A549 (cell line): ENCODE measurements around the gene RUNX3. TPM values are rescaled to one million over a fixed set of nuclear protein-coding genes. Genes with fewer than 3 reads are reported as not detected.

Experiments used
- ATAC-seq, 2 experiments: fragments of 200-7000 bp in 1 of 2; fragments of >200 bp in 1 of 2; cut with Nextera tagmentation in 1 of 2; cut with Tn5 transposase in 1 of 2; 3 replicates each; pipeline versions ENCODE4 v1.8.0 to v1.9.1; 2018 to 2020; ENCODE audit warnings: mild to moderate bottlenecking in 1 of 2, moderate library complexity in 1 of 2
- CTCF ChIA-PET: fragments of 300-600 bp; sonication (Branson Sonifier 250); formaldehyde crosslinking; extraction: SDS; loops from one replicate; lab custom pipeline; 2021; ENCODE audit warnings: antibody characterized with exemption, inconsistent platforms; lab: Yijun Ruan, JAX
- POLR2A ChIA-PET: fragments of 350-600 bp; formaldehyde crosslinking; extraction: SDS; loops from one replicate; lab custom pipeline; 2021; ENCODE audit warnings: antibody characterized with exemption, inconsistent platforms; lab: Yijun Ruan, JAX
- DNase-seq, 2 experiments: peaks; one replicate each; pipeline versions ENCODE4 v3.0.0 to v3.0.0-alpha.2; 2011 to 2016; ENCODE audit warnings: low read depth in 1 of 2, low spot score in 1 of 2
- FAIRE-seq: peaks from 2 replicates; lab custom pipeline; 2011; peaks lifted over from hg19 to GRCh38; lab: Jason Lieb, UNC
- H3K27ac ChIP-seq, 2 experiments: fragments of >200 bp; sonication (Bioruptor Twin); formaldehyde crosslinking; 3 replicates each; pipeline ENCODE4 v1.5.1; 2016 to 2017
- H3K4me1 ChIP-seq: fragments of >200 bp; sonication (Bioruptor Twin); formaldehyde crosslinking; 3 replicates; pipeline ENCODE4 v1.6.1; 2016
- H3K4me2 ChIP-seq: fragments of >200 bp; sonication (Bioruptor Twin); formaldehyde crosslinking; 3 replicates; pipeline ENCODE4 v1.6.1; 2016
- H3K4me3 ChIP-seq: fragments of >200 bp; sonication (Bioruptor Twin); formaldehyde crosslinking; 3 replicates; pipeline ENCODE4 v1.5.1; 2016
- H3K9me3 ChIP-seq: fragments of >200 bp; sonication (Bioruptor Twin); formaldehyde crosslinking; 3 replicates; pipeline ENCODE4 v1.6.1; 2016
- CBX2 ChIP-seq: fragments of 200-600 bp; sonication (generic); IDR thresholded peaks from 2 replicates; pipeline ENCODE4 v1.6.1; 2016; ENCODE audit warnings: low read depth, mild to moderate bottlenecking, borderline replicate concordance
- CBX8 ChIP-seq: fragments of 200-600 bp; sonication (generic); IDR thresholded peaks from 2 replicates; pipeline ENCODE4 v1.6.1; 2016
- EHF ChIP-seq: fragments of 250-450 bp; sonication (Bioruptor Pico); IDR thresholded peaks from 2 replicates; pipeline ENCODE4 v1.5.0; 2020; ENCODE audit warnings: mild to moderate bottlenecking
- EHMT2 ChIP-seq: fragments of 200-600 bp; sonication (generic); IDR thresholded peaks from 2 replicates; pipeline ENCODE4 v1.6.1; 2016; ENCODE audit warnings: antibody characterized with exemption, low read depth, mild to moderate bottlenecking, moderate library complexity
- FOXS1 ChIP-seq: fragments of 250-450 bp; sonication (Bioruptor Pico); IDR thresholded peaks from 2 replicates; pipeline ENCODE4 v1.5.0; 2020; ENCODE audit warnings: mild to moderate bottlenecking, moderate library complexity
- GATA3 ChIP-seq: IDR thresholded peaks from 2 replicates; pipeline ENCODE4 v1.6.1; 2012; ENCODE audit warnings: borderline replicate concordance
- JUNB ChIP-seq: fragments of >200 bp; sonication (Bioruptor Twin); formaldehyde crosslinking; IDR thresholded peaks from 2 replicates; pipeline ENCODE4 v1.6.1; 2016
- KDM1A ChIP-seq: fragments of 200-600 bp; sonication (generic); IDR thresholded peaks from 2 replicates; pipeline ENCODE4 v1.6.1; 2016; ENCODE audit warnings: low read depth, mild to moderate bottlenecking
- MAFK ChIP-seq: fragments of 450-650 bp; IDR thresholded peaks from 2 replicates; pipeline ENCODE4 v1.6.1; 2014; ENCODE audit not compliant: partially characterized antibody
- RFX5 ChIP-seq: fragments of 450-650 bp; IDR thresholded peaks from 2 replicates; pipeline ENCODE4 v1.7.1; 2014; ENCODE audit warnings: antibody characterized with exemption, mild to moderate bottlenecking, moderate library complexity
- RNF2 ChIP-seq: fragments of 200-600 bp; sonication (generic); IDR thresholded peaks from 2 replicates; pipeline ENCODE4 v1.6.1; 2016; ENCODE audit warnings: low read depth, mild to moderate bottlenecking, antibody characterized with exemption, moderate library complexity, borderline replicate concordance
- SREBF2 ChIP-seq: fragments of 450-650 bp; IDR thresholded peaks from 2 replicates; pipeline ENCODE4 v1.6.1; 2014; ENCODE audit warnings: mild to moderate bottlenecking, moderate library complexity
- TFCP2L1 ChIP-seq: fragments of 250-450 bp; sonication (Bioruptor Pico); IDR thresholded peaks from 2 replicates; pipeline ENCODE4 v1.5.0; 2021; ENCODE audit warnings: mild to moderate bottlenecking
- ZFP36 ChIP-seq: fragments of 450-650 bp; IDR thresholded peaks from 2 replicates; pipeline ENCODE4 v1.6.1; 2014; ENCODE audit warnings: borderline replicate concordance; ENCODE audit not compliant: partially characterized antibody
- ZNF302 ChIP-seq: fragments of 250-450 bp; sonication (Bioruptor Pico); IDR thresholded peaks from 2 replicates; pipeline ENCODE4 v1.9.0; 2021; ENCODE audit warnings: inconsistent platforms, mild to moderate bottlenecking, moderate library complexity
- WGBS: methylation state at CpG from one replicate; pipeline ENCODE4 v1.1.6; 2017; ENCODE audit errors: missing lambda C conversion rate; 5-methylcytosine and 5-hydroxymethylcytosine counted together
- polyA plus RNA-seq, 4 experiments: library from polyadenylated mRNA; depleted of rRNA in 3 of 4; stranded (reverse); fragments of >200 nt; fragmentation: RNase III in 1 of 4; extraction: RNeasy Plus Mini Kit Qiagen cat#74134 plus additional on column Dnase treatment in 1 of 4; gene quantifications; 2 replicates in 3 of 4; 3 replicates in 1 of 4; pipeline ENCODE4 v1.2.3, GENCODE V29; 2011 to 2017
- TF ChIP-seq, protein P1 (sequence below): fragments of 250-450 bp; sonication (Bioruptor Pico); IDR thresholded peaks from 2 replicates; pipeline ENCODE4 v1.5.0; 2020; ENCODE audit warnings: low read depth, mild to moderate bottlenecking, moderate library complexity
- TF ChIP-seq, protein P2 (sequence below): fragments of 250-450 bp; sonication (Bioruptor Pico); IDR thresholded peaks from 2 replicates; pipeline ENCODE4 v1.5.0; 2021; ENCODE audit warnings: mild to moderate bottlenecking, moderate library complexity, borderline replicate concordance
- TF ChIP-seq, protein P3 (sequence below): fragments of 200-600 bp; sonication (generic); IDR thresholded peaks from 2 replicates; pipeline ENCODE4 v1.6.1; 2016; ENCODE audit warnings: antibody characterized with exemption, mild to moderate bottlenecking, moderate library complexity
- TF ChIP-seq, protein P4 (sequence below): IDR thresholded peaks from 2 replicates; pipeline ENCODE4 v1.6.1; 2012; ENCODE audit warnings: low read depth, borderline replicate concordance
- TF ChIP-seq, protein P5 (sequence below): fragments of >200 bp; sonication (Bioruptor Twin); formaldehyde crosslinking; IDR thresholded peaks from 3 replicates; pipeline ENCODE4 v1.5.1; 2016

The RUNX3 gene
- polyA plus RNA-seq, 2 of the 4 experiments (the other 2 are of a cell fraction), result 1.4 to 4.0 TPM

DNA sequence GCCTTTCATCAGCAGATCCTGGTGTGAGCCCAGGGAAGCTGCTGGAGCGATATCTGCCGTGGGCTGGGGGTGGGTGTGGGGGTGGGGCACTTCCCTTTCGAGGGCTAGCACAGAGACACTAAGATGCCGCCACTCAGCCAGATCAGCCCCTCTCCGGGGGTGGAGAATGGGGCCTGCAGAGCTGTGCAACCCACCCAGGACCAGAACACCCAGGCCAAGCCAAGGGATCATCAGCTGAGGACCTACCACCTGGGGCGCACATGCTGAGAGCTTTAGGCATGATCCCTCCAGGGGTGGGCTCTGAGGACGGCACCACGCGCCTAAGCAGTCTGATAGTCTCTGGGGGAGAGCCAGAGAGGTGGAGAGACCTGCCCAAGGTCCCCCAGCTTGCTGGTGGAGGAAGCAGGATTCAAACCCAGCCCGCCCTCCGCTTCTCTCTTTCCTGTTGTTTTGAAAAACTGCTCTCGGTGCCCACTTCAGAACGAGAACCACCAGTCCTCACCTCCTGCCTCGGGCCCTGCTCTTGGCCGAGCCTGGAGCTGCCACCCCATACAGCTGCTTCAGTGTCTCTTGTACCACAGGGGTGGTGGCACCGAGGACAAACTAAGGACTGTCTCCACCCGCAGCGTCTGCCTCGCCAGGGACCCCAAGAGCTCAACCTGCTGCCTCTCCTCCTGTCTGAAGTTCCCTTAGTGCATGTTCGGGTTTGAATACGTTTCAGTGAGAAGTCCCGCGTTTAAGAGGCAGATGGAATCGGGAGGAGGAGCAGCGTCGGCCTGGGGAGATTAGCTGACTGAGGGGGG, 39.7 kb upstream of the RUNX3 start:
- ATAC-seq, result no peak
- ChIA-PET CTCF (interaction anchor here (1.2 to 3.1 kb wide), 3 partner anchors 29 to 129 kb away, joined by 3 to 9 read pairs (median 3); no protein-coding TSS in a partner anchor), POLR2A (no interaction called here)
- H3K4me2 ChIP-seq, result no peak overlapping the region
- 76% methylated on average over 16 of the region's 26 CpGs for WGBS
- peaks cover under 1% of the 10 kb centered on the region; the same call in 2 of the 3 replicates for H3K9me3 ChIP-seq
- no peak for FAIRE-seq
- no peak for TF ChIP-seq FOXS1
- TF ChIP-seq, protein P1, sequence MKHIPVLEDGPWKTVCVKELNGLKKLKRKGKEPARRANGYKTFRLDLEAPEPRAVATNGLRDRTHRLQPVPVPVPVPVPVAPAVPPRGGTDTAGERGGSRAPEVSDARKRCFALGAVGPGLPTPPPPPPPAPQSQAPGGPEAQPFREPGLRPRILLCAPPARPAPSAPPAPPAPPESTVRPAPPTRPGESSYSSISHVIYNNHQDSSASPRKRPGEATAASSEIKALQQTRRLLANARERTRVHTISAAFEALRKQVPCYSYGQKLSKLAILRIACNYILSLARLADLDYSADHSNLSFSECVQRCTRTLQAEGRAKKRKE (CRISPR knock-in tag), result no peak
- no peak for TF ChIP-seq GATA3
- TF ChIP-seq CBX2, result no peak
- no peak for TF ChIP-seq EHMT2
- no peak for TF ChIP-seq ZNF302 (CRISPR knock-in tag)
- TF ChIP-seq JUNB, result no peak
- TF ChIP-seq TFCP2L1, result no peak
- no peak for TF ChIP-seq RNF2
- no peak for TF ChIP-seq MAFK
- no peak for TF ChIP-seq KDM1A
- TF ChIP-seq CBX8, result no peak
- no peak for TF ChIP-seq RFX5
- TF ChIP-seq, protein P2, sequence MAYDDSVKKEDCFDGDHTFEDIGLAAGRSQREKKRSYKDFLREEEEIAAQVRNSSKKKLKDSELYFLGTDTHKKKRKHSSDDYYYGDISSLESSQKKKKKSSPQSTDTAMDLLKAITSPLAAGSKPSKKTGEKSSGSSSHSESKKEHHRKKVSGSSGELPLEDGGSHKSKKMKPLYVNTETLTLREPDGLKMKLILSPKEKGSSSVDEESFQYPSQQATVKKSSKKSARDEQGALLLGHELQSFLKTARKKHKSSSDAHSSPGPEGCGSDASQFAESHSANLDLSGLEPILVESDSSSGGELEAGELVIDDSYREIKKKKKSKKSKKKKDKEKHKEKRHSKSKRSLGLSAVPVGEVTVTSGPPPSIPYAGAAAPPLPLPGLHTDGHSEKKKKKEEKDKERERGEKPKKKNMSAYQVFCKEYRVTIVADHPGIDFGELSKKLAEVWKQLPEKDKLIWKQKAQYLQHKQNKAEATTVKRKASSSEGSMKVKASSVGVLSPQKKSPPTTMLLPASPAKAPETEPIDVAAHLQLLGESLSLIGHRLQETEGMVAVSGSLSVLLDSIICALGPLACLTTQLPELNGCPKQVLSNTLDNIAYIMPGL (CRISPR knock-in tag), result no peak
- TF ChIP-seq, protein P3, sequence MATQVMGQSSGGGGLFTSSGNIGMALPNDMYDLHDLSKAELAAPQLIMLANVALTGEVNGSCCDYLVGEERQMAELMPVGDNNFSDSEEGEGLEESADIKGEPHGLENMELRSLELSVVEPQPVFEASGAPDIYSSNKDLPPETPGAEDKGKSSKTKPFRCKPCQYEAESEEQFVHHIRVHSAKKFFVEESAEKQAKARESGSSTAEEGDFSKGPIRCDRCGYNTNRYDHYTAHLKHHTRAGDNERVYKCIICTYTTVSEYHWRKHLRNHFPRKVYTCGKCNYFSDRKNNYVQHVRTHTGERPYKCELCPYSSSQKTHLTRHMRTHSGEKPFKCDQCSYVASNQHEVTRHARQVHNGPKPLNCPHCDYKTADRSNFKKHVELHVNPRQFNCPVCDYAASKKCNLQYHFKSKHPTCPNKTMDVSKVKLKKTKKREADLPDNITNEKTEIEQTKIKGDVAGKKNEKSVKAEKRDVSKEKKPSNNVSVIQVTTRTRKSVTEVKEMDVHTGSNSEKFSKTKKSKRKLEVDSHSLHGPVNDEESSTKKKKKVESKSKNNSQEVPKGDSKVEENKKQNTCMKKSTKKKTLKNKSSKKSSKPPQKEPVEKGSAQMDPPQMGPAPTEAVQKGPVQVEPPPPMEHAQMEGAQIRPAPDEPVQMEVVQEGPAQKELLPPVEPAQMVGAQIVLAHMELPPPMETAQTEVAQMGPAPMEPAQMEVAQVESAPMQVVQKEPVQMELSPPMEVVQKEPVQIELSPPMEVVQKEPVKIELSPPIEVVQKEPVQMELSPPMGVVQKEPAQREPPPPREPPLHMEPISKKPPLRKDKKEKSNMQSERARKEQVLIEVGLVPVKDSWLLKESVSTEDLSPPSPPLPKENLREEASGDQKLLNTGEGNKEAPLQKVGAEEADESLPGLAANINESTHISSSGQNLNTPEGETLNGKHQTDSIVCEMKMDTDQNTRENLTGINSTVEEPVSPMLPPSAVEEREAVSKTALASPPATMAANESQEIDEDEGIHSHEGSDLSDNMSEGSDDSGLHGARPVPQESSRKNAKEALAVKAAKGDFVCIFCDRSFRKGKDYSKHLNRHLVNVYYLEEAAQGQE, result no peak
- TF ChIP-seq, protein P4, sequence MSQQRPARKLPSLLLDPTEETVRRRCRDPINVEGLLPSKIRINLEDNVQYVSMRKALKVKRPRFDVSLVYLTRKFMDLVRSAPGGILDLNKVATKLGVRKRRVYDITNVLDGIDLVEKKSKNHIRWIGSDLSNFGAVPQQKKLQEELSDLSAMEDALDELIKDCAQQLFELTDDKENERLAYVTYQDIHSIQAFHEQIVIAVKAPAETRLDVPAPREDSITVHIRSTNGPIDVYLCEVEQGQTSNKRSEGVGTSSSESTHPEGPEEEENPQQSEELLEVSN, result no peak
- TF ChIP-seq SREBF2, result no peak
- no peak for TF ChIP-seq ZFP36
- TF ChIP-seq, protein P5, sequence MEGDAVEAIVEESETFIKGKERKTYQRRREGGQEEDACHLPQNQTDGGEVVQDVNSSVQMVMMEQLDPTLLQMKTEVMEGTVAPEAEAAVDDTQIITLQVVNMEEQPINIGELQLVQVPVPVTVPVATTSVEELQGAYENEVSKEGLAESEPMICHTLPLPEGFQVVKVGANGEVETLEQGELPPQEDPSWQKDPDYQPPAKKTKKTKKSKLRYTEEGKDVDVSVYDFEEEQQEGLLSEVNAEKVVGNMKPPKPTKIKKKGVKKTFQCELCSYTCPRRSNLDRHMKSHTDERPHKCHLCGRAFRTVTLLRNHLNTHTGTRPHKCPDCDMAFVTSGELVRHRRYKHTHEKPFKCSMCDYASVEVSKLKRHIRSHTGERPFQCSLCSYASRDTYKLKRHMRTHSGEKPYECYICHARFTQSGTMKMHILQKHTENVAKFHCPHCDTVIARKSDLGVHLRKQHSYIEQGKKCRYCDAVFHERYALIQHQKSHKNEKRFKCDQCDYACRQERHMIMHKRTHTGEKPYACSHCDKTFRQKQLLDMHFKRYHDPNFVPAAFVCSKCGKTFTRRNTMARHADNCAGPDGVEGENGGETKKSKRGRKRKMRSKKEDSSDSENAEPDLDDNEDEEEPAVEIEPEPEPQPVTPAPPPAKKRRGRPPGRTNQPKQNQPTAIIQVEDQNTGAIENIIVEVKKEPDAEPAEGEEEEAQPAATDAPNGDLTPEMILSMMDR, result no peak
- no peak for TF ChIP-seq EHF (CRISPR knock-in tag)
- peaks cover 10% of the 10 kb centered on the region; the same call in 2 of the 3 replicates for H3K4me1 ChIP-seq
- no peak overlapping the region for H3K27ac ChIP-seq
- DNase-seq, result no peak
- H3K4me3 ChIP-seq, result no peak overlapping the region
